GM19324 (cell line): Measurements from ENCODE around the gene INTS1.

Source experiments
- ATAC-seq: cut with Tn5 transposase; IDR thresholded peaks from one replicate; pipeline ENCODE4 v1.9.1; 2021; ENCODE audit warnings: mild to moderate bottlenecking, moderate library complexity; ENCODE audit not compliant: unreplicated experiment, low FRiP score

INTS1 gene

DNA sequence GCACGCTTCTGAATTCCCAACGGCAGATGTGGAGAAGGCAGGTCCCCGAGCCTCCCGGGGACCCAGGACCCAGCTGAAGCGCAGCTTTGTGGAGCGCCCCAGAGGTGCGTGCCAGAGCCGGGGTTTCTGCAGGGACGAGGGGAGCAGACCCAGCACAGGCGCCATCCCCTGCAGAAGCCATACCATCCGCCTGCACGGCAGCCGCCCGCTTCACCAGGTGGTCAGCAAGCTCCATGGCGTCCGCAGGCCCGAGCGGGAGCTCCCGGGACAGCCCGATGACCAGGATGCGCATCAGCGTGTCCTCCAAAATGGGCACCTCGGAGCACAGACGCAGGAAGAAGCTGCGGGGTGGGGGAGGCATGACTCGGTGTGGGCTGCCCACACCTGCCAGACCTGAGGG, 10.6 kb downstream of the INTS1 start:
- ATAC-seq = no peak

DNA sequence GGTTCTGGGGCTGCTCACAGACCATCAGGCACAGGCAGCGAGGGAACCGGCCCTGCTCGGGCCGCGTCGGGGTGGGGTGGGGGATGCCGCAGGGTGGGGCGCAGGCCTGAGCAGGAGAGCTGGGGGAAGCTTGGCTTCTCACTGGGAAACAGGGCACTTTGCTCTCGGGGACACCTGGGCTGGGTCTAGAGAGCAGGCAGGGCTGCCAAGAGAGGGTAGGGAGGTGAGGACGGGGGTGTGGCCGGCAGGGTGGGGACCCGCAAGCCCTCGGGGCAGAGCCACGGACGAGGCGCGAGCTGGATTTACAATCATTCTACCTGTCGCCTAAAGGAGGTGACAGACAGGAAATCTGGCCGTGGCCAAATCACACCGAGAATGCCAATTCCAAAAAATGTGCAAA, 11.1 kb downstream of the INTS1 start:
- no peak for ATAC-seq

DNA sequence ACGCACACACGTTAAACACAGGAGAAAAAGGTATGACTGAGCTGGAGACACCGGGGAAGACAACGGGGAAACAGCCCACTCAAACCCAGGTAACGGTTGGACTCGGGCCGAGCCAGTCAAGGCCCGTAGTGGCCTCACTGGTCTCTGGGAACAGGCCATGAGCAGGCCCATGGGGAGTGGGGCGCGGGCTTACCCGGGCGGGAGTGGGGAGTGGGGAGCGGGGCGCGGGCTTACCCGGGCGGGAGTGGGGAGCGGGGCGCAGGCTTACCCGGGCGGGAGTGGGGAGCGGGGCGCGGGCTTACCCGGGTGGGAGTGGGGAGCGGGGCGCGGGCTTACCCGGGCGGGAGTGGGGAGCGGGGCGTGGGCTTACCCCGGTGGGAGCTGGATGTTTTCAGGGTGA, 11.5 kb downstream of the INTS1 start:
- ATAC-seq = no peak

DNA sequence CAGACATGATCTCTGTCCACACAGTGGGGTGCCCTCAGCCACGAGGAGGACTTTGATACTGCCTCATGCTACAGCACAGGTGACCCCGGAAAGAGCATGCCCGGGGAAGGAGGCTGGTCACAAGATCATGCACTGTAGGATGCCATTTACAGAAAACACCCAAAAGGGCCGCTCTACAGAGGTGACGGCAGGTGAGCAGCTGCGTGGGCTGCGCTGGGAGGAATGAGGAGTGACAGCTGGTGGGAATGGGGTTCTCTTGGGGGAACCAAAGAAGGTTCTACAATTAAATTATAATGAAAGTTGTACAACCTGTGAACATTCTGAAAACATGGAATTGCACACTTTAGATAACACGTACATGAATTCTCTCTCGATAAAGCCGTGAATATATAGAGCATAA, 12.0 kb downstream of the INTS1 start:
- ATAC-seq = no peak

DNA sequence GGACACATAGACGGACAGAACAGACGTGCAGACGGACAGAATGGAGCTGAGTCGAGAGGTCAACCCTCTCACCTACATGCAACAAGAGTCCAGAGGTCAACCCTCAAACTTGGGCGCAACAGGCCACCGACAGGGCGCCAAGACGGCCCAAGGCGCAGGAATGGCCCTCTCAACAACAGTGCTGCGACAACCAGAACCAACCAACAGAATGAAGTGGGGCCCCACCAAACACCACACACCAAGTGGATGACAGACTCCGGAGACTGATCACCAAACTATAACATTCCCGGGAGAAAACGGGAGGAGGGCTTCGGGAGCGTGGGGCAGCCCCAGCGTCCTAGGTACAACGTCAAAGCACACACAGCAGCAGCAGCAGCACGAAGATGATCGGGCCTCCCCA, 13.4 kb downstream of the INTS1 start:
- no peak for ATAC-seq

DNA sequence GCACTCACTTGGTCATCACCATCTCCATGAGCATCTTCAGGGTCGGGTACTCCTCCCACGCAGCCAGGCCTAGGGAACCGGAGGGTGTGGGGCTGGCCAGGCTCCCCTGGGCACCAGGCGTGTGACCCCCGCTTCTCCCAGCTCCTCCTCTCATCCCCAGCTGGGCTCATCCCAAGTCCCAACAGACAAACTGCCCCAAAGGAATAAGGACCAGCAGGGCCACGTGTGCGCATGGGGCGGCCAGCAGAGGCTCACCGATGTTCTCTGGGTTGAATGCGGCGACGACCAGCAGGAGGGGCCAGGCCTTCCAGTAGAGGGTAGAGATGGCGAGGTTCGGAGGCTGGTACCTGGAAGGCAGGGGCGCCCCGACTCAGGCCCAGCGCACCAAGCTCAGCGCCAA, 14.9 kb downstream of the INTS1 start:
- ATAC-seq = no peak

DNA sequence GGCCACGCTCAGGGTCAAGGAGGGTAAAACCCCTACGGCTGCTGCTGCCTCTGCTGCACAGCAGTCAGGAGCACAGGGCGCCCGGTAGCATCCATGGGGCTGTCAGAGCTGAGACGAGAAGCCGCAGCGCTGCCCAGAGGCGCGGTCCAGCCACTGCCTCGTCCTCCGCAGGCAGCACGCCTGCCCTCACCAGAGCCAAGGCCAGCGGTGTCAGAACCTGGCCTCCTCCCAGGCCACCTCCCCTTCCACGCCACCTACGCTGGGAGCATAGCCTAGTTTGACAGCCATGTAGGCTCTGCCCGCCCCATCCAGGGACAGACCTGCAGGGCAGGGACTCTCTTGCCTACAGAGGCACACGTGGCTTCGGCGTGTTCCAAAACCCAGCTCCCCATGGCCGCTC, 16.2 kb downstream of the INTS1 start:
- ATAC-seq = no peak

DNA sequence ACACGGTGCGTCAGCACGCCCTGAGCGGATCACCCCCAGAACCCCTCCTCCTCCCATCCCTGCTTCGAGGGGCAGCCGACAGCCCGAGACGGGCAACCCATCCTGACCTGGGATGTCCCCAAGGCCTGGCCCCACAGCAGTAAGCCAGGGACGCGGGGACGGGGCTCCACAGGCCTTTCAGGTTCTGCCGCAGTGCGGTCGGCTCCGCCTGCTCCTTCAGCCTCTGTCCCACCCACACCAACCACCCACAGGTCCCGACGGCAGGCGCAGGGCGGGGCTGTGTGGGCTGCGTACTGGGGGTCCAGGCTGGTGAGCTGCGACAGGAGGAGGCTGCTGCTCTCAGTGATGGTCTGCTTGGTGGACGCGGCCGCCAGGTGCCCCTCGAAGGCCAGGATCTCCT, 16.7 kb downstream of the INTS1 start:
- ATAC-seq = no peak

DNA sequence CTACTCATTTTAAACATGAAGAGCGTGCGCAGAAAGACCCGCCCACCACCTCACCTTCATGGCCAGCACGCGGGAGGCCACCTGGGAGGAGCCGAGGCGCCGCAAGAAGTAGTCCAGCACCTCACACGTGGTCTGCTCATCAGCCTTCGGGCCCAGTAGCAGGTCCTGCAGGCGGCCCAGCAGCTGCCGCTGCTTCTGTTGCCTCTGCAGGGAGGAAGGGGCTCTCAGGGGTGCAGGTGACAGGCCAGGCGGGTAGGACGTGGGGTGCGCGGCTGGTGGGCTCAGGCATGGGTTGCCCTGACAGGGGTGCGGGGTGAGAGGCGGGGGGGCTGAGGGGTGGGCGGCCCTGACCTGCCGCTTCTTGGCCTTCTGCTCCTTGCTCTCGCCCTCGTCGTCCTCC, 17.6 kb downstream of the INTS1 start:
- no peak for ATAC-seq

DNA sequence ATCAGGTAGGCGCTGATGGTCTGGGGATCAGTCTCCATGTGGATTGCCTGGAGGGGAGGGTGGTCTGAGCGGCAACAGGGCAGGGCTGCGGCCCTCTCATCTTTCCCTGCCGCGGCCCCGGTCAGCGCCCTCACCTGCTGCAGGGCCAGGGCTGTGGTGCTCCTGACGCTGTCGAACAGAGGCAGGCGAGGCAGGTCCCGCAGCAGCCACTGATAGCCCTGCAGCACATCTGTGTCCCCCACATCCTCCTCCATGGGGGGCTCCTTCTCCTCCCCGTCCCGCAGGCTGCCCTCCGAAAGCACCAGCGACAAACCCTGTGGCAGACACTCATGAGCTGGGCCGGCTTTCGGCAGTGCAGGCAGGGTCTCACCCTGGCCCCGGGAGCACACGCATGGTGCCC, 19.0 kb downstream of the INTS1 start:
- ATAC-seq = no peak

DNA sequence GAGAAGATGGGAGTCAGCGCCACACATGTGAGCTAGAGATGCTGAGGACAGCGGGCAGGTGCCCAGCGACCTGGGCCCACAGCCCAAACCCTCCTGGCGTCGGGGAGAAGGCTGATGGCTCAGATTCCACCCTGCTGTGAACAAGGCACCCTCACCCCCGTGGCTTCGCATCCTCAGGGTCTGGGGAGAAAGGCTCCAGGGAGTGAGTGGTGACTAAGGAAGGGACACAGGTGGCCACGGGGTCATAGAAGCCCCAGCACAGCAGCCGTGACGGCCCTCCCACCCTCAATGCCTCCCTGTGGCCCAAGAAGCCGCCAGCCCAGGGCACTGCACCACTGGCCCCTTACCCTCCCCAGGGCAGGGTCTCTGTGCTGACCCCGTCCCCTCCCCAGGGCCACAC, 19.6 kb downstream of the INTS1 start:
- no peak for ATAC-seq

DNA sequence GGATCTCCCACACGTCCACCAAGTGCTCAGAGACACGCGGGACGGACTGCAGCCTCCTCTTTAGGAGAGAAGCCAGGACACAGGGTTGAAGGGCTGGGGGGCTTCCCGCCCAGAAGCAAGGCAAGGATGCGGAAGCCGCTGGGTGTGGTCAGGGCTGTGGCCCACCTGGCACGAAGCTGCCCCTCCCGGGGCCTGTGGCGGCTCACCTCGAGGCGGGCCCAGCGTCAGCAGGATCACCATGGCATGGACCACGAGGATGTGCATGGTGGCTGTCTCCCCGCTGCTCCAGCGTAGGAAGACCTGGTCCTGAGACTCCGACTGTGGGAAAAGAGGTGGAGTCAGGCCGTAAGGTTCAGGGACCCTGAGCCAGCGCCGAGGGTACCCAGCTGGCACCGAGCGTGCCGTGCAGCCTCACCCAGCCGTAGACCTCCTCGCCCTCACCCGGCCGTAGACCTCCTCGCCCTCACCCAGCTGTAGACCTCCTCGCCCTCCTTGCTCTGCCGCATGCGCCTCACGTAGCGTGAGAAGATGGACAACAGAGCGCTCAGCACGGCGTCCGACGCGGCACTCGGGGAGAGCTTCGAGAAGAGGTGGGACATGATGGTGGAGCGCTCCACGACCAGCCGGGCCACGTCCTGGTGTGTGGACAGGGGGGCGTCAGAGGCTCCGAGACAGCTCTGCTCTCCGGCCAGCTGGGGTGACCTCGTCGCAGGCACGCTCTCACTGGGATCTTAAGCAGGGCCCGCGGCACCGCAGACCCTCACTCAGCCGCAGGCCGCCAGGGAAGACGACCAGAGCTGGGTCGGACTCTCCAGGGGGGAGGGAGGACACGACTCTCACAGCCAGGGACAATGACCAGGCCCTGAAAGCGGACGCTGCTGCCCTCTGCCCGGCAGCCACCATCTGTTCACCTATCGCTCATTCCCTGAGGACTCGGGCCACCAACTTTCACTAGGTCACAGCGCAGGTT, 20.4 kb downstream of the INTS1 start:
- no peak for ATAC-seq

DNA sequence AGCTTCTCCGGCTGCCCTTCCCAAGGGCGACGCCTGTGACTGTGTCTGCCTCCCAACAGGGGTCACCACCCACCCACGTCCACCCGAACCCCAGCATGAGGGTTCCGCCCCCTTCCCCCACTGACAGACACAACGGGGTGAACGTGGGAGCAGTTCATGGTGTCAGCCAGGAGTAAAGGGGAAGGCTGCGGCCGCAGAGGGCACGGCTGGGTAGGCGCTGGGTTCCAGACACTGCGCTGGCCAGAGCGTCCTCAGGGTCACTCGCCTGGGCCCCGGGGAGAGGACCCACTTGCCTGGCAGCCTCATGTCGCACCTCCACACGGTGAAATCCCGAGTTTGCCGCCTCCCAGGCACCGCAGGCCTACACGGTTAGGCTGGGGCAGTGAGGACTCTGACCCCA, 21.1 kb downstream of the INTS1 start:
- no peak for ATAC-seq

DNA sequence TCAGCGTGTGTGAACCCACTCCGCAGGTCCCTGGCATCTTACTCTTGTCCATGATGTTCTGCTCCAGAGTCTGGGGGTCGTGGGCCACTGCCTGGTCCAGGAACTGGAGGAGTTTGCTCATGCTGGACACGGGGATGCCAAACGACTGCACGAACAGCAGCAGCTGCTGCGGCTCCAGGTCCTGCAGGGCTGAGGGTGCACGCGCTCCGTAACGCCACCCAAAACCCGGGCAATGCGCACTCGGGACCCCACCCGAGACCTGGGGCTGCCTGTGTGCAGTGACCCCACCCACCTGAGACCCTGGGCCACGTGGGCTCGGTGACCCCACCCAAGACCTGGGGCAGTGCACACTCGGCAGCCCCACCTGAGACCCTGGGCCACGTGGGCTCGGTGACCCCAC, 22.9 kb downstream of the INTS1 start:
- ATAC-seq = no peak

DNA sequence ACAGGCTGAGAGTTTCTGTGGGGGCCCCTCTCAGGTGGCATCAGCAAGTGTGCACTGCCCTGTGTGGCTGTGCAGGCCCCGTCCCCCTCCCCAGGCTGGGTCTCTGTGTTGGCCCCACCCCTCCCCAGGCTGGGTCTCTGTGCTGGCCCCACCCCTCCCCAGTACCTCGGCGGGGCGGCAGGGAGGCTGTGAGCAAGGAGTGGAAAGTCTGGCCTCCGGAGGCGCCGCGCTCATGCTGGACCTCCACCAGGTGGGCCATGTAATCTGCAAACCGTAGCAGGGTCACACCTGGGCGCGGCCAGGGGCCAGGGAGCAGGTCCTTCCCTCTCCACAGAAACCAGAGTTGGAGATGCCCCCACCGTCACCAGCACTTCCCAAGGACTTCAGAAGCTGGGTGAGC, 23.5 kb downstream of the INTS1 start:
- no peak for ATAC-seq

DNA sequence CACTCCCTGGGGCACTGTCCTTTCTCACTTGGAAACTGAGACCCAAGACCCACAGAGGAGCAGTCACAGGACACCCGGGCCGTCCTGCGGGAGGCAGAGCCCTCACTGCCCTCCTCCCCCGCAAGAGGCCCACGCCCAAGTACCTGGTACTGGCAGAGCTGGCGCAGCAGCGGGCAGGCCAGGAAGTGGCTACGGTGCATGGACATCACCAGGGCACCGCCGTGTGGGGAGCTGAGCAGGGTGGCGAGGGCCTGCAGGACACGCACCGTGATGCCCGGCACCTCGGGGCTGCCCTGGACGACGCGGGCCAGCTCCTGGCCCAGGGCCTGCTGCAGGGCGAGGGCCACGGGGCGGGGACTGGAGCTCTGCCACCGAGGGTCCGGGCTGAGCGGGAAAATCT, 24.9 kb downstream of the INTS1 start:
- ATAC-seq = no peak

DNA sequence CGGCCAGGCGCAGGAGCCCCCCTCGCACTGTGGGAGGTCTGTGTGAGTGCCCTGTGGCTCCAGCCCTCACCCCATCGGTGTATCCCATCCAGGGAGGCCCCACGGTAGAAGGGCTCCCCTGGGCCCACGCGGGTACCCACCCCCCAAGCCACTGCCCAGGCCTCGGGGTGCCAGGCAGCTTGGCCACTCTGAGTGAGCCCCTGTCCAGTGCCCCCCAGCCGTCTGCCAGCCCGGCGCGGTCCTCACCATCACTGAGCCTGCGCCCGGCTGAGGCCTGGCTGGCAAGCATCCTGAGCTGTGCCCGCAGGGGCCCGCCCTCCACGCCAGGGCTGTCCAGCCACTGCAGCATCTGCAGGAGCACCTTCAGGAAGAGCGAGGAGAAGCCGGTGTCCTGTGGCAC, 25.7 kb downstream of the INTS1 start:
- no peak for ATAC-seq

DNA sequence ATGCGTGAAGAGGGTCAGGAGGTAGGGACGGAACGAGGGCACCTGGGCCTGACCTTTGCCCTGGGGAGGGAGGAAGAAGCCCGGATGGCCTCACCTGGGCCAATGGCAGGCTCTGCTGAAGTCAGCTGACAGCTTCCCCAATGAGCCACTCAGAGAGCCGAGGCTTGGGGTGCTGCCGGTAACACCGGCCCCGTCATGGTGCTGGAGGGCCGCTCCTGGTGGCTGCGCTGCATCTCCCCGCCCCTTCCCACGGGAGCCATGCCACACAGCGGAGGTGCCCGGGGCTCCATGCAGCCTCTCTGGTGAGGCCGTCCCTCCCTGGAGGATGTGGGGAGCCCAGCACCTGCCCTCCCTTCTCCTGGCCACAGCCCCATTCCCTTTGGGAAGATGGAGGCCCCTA, 27.3 kb downstream of the INTS1 start:
- ATAC-seq = no peak

DNA sequence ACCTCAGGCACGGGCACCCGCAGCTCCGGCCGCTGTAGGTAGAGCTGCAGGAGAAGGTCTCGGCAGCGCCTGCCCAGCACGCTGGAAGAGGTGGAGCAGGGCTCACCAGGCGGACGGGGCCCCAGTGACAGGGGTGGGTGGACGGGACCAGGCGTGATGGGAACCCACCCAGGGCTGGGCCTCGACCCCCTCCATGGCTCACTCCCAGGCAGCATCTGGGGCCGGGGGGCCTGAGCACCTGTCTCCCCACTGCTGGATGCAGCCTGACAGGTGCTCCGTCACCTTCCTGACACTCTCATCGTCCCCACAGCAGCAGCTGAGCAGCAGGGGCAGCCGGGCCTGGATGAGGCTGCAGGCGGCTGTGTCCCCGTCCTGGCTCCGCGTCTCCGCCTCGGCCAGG, 28.2 kb downstream of the INTS1 start:
- no peak for ATAC-seq

DNA sequence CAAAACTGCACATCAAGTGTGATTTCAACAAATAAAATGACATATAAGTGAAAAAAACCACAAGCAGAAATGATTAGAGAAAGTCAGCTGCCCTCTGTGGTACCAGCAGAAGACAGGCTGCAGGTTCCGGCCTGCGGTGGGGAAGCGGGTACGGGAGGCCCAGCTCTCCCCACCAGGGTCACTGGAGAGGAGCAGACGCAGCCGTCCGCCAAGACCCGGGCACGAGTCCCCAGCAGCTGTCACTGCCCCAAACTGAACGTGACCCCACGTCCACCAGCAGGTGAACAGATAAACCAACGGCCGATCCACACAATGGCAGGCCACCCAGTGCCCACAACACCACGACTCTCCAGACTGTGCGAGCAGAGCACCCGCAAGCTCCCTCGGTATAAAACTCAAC, 28.8 kb downstream of the INTS1 start:
- ATAC-seq = no peak

DNA sequence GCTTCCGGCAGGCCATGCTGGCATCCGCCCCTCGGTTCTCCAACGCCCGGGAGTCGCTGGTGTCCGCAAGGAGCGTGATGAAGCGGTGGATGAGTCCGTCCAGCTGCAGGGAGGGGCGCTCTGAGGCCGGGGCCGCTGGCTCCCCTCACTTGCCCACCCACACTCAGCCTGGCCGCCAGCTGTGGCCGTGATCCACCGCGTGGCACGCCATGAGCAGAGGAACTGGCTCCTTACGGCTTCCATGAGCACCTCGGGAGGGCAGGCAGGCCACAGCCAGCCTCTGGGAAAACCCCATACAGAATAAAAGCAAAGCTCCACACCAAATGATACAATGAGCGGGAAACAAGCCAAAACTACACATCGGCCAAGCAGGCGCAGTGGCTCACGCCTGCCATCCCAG, 29.5 kb downstream of the INTS1 start:
- ATAC-seq = no peak

DNA sequence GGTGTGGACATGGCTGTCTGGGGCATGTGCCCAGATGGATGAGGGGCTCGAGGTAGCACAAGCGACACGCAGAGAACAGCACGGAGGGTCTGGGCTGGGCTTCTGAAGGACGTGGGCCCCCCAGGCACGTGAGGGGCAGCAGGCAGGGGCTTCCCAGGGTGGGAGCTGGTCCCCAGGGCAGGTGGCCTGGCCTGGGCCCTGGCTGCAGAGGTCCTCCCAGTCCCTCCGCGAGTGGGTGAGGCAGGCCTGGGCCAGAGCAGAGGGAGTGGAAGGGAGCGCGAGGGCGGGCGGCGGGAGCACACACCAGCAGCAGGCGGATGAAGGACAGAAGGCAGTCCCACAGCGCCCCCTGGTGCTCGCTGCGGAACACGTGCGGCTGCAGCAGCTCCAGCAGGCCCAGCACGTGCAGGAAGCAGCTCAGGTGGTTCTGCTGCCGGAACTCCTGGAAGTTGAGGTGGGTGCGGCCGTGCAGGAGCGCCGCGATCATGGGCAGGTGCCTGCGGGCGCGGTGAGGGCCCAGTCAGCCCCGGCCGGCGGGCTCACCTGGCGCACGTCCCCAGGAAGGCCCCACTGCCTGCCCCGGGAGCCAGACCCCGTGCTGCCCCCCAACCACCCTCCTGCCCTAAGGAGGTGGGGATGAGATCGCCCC, 30.2 kb downstream of the INTS1 start:
- no peak for ATAC-seq
